Lower leg skin (tissue), 3 donors: ENCODE data around the gene KPNB1.

Source experiments
- POLR2A ChIP-seq, 2 donors: fragments of 450-650 bp; IDR thresholded peaks; one replicate each; pipeline ENCODE4 v1.6.1; 2016 to 2017; ENCODE audit warnings: antibody characterized with exemption in 2 of 2, mild to moderate bottlenecking in 1 of 2, moderate library complexity in 1 of 2
- TF ChIP-seq, protein P1 (sequence below), 3 donors: fragments of 450-650 bp; IDR thresholded peaks; one replicate each; pipeline ENCODE4 v1.5.1; 2016; ENCODE audit warnings: antibody characterized with exemption in 3 of 3, mild to moderate bottlenecking in 3 of 3, moderate library complexity in 2 of 3

DNA sequence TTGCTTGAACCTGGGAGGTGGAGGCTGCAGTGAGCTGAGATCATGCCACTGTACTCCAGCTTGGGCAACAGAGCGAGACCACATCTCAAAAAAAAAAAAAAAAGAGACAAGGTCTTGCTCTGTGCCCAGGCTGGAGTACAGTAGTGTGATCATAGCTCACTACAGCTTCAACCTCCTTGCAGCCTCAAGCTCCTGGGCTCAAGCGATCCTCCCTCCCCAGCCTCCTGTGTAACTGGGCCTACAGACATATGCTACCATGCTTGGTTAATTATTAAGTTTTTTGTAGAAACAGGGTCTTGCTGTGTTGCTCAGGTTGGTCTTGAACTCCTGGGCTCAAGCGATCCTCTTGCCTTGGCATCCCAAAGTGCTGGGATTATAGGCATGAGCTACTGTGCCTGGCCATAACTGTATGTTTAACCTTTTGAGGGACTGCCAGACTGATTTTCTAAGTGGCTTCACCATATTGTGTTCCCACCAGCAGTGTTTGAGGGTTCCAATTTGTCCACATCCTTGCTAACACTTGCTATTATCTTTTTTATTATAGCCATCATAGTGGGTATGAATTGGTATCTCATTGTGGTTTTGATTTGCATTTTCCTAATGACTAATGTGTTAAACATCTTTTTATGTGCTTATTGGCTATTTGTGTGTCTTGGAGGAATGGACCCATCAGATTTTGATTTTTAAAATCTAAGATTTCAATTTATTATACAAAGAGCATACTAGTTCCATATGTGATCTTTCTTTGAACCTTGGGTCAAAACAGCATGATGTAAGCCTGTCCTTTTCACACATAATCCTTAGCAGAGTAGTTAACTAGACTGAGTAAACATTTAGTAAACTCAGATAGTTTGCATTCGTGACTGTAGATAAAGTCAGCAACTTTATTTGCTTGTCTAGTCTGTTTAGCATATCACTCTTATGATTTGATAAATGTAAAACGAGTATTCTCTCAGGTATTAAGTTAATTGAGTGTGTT is 38.1 kb upstream of the KPNB1 start:
- TF ChIP-seq, protein P1, sequence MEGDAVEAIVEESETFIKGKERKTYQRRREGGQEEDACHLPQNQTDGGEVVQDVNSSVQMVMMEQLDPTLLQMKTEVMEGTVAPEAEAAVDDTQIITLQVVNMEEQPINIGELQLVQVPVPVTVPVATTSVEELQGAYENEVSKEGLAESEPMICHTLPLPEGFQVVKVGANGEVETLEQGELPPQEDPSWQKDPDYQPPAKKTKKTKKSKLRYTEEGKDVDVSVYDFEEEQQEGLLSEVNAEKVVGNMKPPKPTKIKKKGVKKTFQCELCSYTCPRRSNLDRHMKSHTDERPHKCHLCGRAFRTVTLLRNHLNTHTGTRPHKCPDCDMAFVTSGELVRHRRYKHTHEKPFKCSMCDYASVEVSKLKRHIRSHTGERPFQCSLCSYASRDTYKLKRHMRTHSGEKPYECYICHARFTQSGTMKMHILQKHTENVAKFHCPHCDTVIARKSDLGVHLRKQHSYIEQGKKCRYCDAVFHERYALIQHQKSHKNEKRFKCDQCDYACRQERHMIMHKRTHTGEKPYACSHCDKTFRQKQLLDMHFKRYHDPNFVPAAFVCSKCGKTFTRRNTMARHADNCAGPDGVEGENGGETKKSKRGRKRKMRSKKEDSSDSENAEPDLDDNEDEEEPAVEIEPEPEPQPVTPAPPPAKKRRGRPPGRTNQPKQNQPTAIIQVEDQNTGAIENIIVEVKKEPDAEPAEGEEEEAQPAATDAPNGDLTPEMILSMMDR (IDR thresholded peaks at IDR 0.05): no peak
- TF ChIP-seq POLR2A (IDR thresholded peaks at IDR 0.05): no peak
